ENCODE data around the gene CDHR3.

DNA sequence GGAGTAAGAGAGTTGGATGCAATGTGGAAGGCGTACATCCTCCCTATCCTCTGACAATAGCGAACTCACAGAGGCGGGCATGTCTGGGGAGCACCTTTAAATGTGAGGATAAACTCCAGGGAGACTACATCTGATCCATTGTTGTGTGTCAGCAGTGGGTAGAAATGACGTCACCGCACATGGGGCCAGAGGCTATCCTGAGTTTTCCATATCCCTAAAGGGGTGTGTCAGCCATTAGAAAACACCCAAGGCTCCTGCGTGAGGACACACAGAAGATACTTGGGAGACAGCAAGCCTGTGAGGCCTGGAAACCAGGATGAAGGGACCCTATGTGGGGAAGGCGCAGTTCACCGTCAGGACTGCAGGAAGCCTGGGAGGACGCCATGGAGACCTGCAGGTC, 17.2 kb upstream of the CDHR3 start:
- TF ChIP-seq, protein P1, sequence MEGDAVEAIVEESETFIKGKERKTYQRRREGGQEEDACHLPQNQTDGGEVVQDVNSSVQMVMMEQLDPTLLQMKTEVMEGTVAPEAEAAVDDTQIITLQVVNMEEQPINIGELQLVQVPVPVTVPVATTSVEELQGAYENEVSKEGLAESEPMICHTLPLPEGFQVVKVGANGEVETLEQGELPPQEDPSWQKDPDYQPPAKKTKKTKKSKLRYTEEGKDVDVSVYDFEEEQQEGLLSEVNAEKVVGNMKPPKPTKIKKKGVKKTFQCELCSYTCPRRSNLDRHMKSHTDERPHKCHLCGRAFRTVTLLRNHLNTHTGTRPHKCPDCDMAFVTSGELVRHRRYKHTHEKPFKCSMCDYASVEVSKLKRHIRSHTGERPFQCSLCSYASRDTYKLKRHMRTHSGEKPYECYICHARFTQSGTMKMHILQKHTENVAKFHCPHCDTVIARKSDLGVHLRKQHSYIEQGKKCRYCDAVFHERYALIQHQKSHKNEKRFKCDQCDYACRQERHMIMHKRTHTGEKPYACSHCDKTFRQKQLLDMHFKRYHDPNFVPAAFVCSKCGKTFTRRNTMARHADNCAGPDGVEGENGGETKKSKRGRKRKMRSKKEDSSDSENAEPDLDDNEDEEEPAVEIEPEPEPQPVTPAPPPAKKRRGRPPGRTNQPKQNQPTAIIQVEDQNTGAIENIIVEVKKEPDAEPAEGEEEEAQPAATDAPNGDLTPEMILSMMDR (IDR thresholded peaks at IDR 0.05): no peak
- TF ChIP-seq, protein P2, sequence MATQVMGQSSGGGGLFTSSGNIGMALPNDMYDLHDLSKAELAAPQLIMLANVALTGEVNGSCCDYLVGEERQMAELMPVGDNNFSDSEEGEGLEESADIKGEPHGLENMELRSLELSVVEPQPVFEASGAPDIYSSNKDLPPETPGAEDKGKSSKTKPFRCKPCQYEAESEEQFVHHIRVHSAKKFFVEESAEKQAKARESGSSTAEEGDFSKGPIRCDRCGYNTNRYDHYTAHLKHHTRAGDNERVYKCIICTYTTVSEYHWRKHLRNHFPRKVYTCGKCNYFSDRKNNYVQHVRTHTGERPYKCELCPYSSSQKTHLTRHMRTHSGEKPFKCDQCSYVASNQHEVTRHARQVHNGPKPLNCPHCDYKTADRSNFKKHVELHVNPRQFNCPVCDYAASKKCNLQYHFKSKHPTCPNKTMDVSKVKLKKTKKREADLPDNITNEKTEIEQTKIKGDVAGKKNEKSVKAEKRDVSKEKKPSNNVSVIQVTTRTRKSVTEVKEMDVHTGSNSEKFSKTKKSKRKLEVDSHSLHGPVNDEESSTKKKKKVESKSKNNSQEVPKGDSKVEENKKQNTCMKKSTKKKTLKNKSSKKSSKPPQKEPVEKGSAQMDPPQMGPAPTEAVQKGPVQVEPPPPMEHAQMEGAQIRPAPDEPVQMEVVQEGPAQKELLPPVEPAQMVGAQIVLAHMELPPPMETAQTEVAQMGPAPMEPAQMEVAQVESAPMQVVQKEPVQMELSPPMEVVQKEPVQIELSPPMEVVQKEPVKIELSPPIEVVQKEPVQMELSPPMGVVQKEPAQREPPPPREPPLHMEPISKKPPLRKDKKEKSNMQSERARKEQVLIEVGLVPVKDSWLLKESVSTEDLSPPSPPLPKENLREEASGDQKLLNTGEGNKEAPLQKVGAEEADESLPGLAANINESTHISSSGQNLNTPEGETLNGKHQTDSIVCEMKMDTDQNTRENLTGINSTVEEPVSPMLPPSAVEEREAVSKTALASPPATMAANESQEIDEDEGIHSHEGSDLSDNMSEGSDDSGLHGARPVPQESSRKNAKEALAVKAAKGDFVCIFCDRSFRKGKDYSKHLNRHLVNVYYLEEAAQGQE (IDR thresholded peaks at IDR 0.05; ENCODE audit: insufficient read depth in 1 of 2, low read depth in 2 of 2, low read length in 1 of 2): no peak

All from Panc1 (cell line).